Spleen (tissue), 7 donors: ENCODE measurements around the gene CPLANE1.
"Not testable (repeated sequence)": the region's sequence is repeated elsewhere in the genome, so short reads cannot be mapped to it uniquely, and the experiment has no call there.

Source experiments
- POLR2A ChIP-seq, 3 donors: fragments of 450-650 bp; IDR thresholded peaks; one replicate each; pipeline ENCODE4 v1.5.1; 2017; ENCODE audit warnings: antibody characterized with exemption in 3 of 3, mild to moderate bottlenecking in 1 of 3
- POLR2AphosphoS5 ChIP-seq, 3 donors: sonication (generic); formaldehyde crosslinking; IDR thresholded peaks; one replicate each; pipeline ENCODE4 v1.5.1; 2017; ENCODE audit warnings: antibody characterized with exemption in 3 of 3
- TF ChIP-seq, protein P1 (sequence below), 11 experiments: fragments of 200-600 bp in 7 of 11; fragments of 450-650 bp in 4 of 11; sonication (generic) in 4 of 11; IDR thresholded peaks in 8 of 11; conservative IDR thresholded peaks in 3 of 11; 1 replicate in 7 of 11; 2 replicates in 4 of 11; pipeline versions ENCODE4 v1.4.0 to v1.8.0; 2016 to 2021; ENCODE audit warnings: antibody characterized with exemption in 11 of 11, inconsistent platforms in 4 of 11, mild to moderate bottlenecking in 1 of 11
- donor health status: DM: no; HTN: no; CAD: no; lungs with moderate emphysema.
- donor health status: DM: no; HTN: no; CAD: no.
- donor health status: DM: no; HTN: no; CAD: no.

GRCh38 chr5:37099267-37099666 is 149.9 kb downstream of the CPLANE1 start:
- TF ChIP-seq, protein P1, sequence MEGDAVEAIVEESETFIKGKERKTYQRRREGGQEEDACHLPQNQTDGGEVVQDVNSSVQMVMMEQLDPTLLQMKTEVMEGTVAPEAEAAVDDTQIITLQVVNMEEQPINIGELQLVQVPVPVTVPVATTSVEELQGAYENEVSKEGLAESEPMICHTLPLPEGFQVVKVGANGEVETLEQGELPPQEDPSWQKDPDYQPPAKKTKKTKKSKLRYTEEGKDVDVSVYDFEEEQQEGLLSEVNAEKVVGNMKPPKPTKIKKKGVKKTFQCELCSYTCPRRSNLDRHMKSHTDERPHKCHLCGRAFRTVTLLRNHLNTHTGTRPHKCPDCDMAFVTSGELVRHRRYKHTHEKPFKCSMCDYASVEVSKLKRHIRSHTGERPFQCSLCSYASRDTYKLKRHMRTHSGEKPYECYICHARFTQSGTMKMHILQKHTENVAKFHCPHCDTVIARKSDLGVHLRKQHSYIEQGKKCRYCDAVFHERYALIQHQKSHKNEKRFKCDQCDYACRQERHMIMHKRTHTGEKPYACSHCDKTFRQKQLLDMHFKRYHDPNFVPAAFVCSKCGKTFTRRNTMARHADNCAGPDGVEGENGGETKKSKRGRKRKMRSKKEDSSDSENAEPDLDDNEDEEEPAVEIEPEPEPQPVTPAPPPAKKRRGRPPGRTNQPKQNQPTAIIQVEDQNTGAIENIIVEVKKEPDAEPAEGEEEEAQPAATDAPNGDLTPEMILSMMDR (IDR thresholded peaks at IDR 0.05 in 8 of 11, conservative IDR thresholded peaks at IDR 0.05 in 3 of 11): not testable (repeated sequence)
- TF ChIP-seq POLR2AphosphoS5, POLR2A (IDR thresholded peaks at IDR 0.05): not testable (repeated sequence)
